IPS DF 4.7 (cell line): ENCODE measurements around the gene IGFLR1.
"Not testable (repeated sequence)": the region's sequence is repeated elsewhere in the genome, so short reads cannot be mapped to it uniquely, and the experiment has no call there.

ENCODE experiments used
- DNase-seq: peaks from one replicate; pipeline ENCODE4 v3.0.0-alpha.2; 2013; ENCODE audit warnings: low spot score; ENCODE audit errors: extremely low read depth

The IGFLR1 gene

GRCh38 chr19:35724132-35724531 lies 18.1 kb downstream of the IGFLR1 start:
- not testable (repeated sequence) for DNase-seq

GRCh38 chr19:35723671-35724070 lies 18.6 kb downstream of the IGFLR1 start:
- no peak for DNase-seq

GRCh38 chr19:35722897-35723296 lies 19.4 kb downstream of the IGFLR1 start:
- DNase-seq, result no peak

GRCh38 chr19:35722461-35722860 lies 19.8 kb downstream of the IGFLR1 start:
- no peak for DNase-seq

GRCh38 chr19:35721374-35721773 lies 20.9 kb downstream of the IGFLR1 start:
- no peak for DNase-seq

GRCh38 chr19:35720648-35721047 lies 21.6 kb downstream of the IGFLR1 start:
- DNase-seq, result no peak

- DNase-seq, result no peak
Measured at GRCh38 chr19:35720163-35720524, 22.1 kb downstream of the IGFLR1 start.

- DNase-seq, result no peak
Measured at GRCh38 chr19:35719402-35720162, 22.7 kb downstream of the IGFLR1 start.

- DNase-seq, result no peak
Measured at GRCh38 chr19:35718345-35719041, 23.8 kb downstream of the IGFLR1 start.

- DNase-seq, result no peak
Measured at GRCh38 chr19:35717665-35718344, 24.4 kb downstream of the IGFLR1 start, which contains the start of gene KMT2B. Gene KMT2B, plus strand, starts transcription at chr19:35718003. Its CDS starts 16 bp downstream, at chr19:35718019.

DNA sequence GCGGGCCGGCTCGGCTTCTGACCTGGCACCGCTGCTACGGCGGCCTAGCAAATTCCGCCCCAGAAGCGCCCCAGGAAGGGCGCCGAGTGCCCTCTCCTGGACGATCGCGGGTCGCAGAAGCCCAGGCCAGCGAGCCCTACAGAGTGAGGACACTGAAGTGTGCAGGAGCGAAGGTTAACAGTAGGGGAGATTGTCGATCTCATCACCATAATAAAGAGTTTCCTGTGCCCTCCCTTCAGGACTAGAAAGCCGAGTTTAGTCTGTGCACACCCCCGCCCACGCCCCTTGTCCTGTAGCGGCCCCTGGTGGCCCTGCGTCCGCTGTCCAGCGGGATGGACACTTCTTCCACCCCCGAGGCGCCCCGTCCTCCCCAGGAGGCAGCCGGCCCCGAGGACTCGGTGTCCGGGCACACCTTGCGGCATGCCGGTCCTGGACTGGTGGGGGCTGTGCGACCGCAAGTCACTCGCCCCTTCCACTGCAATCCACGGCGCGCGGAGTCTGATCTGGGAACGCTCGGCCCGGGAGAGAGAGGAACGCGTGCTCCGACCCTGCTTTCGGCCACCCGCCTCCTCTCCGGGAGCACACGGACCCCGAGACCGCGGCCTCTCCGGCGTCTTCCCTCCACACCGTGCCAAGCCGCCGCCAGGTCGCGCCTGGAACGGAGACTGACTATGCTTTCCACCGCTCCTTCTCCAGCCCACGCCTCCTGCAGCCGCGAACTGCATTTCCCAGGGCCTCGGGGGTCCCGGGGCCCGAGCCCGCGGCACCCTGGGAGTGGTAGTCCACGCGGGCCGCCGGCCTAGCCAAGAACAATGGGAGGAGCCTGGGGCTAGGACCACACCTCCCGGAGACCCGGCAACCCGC lies 25.2 kb downstream of the IGFLR1 start:
- peak; percentile 98 for DNase-seq

DNA sequence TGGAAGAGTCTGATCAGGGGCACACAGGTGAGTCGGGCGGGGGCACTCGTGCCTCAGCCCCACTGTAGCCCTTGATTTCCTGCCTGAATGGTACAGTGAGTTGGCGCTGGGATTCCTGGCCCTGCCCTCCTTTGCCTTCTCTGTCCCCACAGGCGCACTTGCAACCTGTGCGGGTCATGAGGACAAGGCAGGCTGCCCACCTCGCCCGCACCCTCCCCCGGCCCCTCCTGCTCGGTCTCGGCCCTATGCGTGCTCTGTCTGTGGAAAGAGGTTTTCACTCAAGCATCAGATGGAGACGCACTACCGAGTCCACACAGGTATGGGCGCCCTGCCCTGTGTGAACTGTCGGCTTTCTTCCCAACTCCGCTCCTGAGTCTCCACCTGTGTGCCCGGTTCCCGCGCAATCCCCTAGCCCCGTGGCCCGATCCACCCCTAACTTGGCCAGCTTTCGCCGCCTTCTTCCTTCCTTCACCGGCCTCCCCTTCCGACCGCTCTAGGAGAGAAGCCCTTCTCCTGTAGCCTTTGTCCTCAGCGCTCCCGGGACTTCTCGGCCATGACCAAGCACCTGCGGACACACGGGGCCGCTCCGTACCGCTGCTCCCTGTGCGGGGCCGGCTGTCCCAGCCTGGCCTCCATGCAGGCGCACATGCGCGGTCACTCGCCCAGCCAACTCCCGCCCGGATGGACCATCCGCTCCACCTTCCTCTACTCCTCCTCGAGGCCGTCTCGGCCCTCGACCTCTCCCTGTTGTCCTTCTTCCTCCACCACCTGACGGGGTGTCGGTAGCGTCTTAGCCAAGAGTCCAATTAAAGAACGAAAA lies 26.1 kb downstream of the IGFLR1 start:
- DNase-seq, result no peak

DNA sequence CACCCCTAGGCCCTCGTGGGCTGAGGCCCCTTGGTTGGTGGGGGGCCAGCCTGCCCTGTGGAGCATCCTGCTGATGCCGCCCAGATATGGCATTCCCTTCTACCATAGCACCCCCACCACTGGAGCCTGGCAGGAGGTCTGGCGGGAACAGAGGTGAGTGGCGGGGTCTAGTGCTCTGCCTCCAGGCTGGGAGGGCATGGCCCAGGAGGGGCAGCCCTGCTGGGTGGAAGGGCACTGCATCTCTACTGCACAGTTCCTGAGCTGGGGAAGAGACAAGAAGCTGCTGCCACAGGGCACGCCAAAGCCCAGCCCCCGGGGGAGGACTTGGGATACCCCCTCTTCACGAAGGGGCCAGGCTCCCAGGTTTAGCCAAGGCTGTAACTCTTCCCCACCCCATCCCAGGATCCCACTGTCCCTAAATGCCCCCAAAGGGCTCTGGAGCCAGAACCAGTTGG lies 26.9 kb downstream of the IGFLR1 start:
- DNase-seq, result no peak

GRCh38 chr19:35714601-35715354 lies 27.5 kb downstream of the IGFLR1 start:
- DNase-seq, result no peak

- DNase-seq, result no peak
Measured at GRCh38 chr19:35713904-35714495, 28.3 kb downstream of the IGFLR1 start.

DNA sequence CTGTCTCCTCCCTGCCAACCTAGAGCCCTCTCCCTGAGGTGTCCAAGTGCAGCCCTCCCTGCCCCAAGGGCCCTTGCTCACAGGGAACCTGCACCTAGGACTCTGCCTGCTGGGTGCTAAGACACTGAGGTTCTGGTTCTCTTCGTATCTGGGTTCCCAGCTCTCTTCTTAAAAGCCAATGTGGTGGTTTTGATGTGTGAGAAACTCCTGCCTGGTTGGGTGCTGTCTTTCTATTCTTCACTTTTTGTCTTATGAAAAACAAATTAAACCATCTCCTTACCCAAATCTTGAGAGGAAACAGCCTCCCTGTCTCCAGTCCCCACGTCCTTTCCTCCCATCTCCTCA lies 28.8 kb downstream of the IGFLR1 start:
- DNase-seq, result no peak

DNA sequence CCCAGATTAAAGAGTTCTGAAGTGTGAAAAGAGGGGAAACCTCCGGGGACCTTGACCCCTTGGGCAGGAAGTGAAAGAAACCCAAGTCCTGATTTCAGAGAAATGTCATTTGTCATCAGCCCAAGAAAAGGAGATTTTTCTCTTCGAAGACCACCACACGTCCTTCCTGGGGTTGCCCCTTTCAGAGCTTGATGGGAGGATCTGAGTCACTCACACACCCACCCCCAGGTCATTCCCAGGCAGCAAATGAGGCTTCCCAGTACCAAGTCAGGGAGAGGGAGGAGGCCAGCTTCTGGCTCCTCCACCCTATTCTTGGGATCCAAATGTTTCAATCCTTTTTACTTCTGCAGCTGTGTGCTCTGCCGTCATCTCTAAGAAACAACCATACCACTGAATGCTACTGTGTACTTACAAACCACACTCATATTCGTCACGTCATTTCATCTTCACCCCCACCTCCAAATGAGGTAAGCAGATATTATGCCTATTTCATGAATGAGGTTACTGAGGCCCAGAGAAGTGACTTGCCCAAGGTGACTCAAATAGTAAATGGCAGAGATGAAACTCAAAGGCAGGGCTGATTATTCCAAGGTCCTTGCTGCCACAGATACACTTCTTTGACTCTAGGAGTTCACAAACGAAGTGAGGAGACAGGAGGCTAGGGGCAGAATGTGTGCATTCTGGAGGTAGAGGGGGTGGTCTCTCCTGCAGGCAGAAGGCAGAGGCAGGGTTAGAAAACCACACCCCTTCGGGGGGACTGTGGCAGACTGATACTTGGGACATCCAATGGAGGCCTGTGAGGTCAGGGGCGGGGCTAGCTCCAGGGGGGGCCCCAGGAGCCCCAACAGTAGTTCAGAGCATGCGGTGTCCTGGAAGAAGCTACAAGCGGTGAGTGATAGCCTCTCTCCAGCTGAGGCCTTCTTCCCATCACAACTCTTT lies 29.4 kb downstream of the IGFLR1 start:
- DNase-seq, result no peak
